Measurements from ENCODE around the gene MAPKAP1.

- TF ChIP-seq TAF1 (IDR thresholded peaks at IDR 0.05; ENCODE audit: low read depth, low read length): no peak
- TF ChIP-seq POLR2A (IDR thresholded peaks at IDR 0.05; ENCODE audit: low read depth, low read length): no peak
- no peak for TF ChIP-seq POLR2AphosphoS5 (IDR thresholded peaks at IDR 0.05; ENCODE audit: low read depth, low read length)
- TF ChIP-seq SPI1 (IDR thresholded peaks at IDR 0.05; ENCODE audit: low read depth, low read length): no peak
Observed at GRCh38 chr9:125437771-125438221, 269.2 kb downstream of the MAPKAP1 start.
